ENCODE data around the gene EXD3. TPM values are rescaled to one million over a fixed set of nuclear protein-coding genes. Genes with fewer than 3 reads are reported as not detected.

The EXD3 gene
- total RNA-seq, 3 donors from 2014 or later: 39.4 to 56.7 (median 40.1) TPM

GRCh38 chr9:137278061-137278701, 144.8 kb downstream of the EXD3 start:
- intact Hi-C loops (cut with DNase I, micrococcal nuclease): no loop called here
- TF ChIP-seq CTCF (IDR thresholded peaks at IDR 0.05): no peak
- Histone ChIP-seq H3K9me3 (no peaks in the 10 kb centered on the region), H3K36me3 (ENCODE audit: low read depth) (peaks cover 3% of the 10 kb centered on the region), H3K4me3 (peak overlapping the region; percentile 42), H3K4me1 (ENCODE audit: low read depth) (peaks cover 34% of the 10 kb centered on the region)
- peak in 2 of 3 donors; percentile 71 to 78 for DNase-seq
- peak; percentile 38 for ATAC-seq

GRCh38 chr9:137277329-137278041, 145.5 kb downstream of the EXD3 start, which contains the start of gene TOR4A:
Gene TOR4A, plus strand, starts transcription at chr9:137277726. Its CDS starts 964 bp downstream, at chr9:137278690.
- Histone ChIP-seq H3K4me1 (ENCODE audit: low read depth) (peaks cover 34% of the 10 kb centered on the region), H3K9me3 (no peaks in the 10 kb centered on the region), H3K4me3 (peak within 1 kb of the TSS; percentile 42), H3K36me3 (ENCODE audit: low read depth) (peaks cover 3% of the 10 kb centered on the region)
- peak; percentile 91 to 95 (median 92) for DNase-seq
- peak; percentile 85 for ATAC-seq
- TF ChIP-seq CTCF (IDR thresholded peaks at IDR 0.05): peak; percentile 25
- intact Hi-C loops (cut with DNase I, micrococcal nuclease): no loop called here

- DNase-seq (peak; percentile 79 to 84 (median 84)), ATAC-seq (peak; percentile 49)
- H3K4me3 ChIP-seq: no peak overlapping the region
- intact Hi-C loops (cut with DNase I, micrococcal nuclease): no loop called here
- peaks cover 3% of the 10 kb centered on the region for H3K36me3 ChIP-seq (ENCODE audit: low read depth)
- H3K9me3 ChIP-seq: no peaks in the 10 kb centered on the region
- TF ChIP-seq CTCF (IDR thresholded peaks at IDR 0.05): no peak
- peaks cover 34% of the 10 kb centered on the region for H3K4me1 ChIP-seq (ENCODE audit: low read depth)
Measured at GRCh38 chr9:137276473-137277328, 146.3 kb downstream of the EXD3 start.

GRCh38 chr9:137275588-137276472, 147.1 kb downstream of the EXD3 start:
- intact Hi-C loops (cut with DNase I, micrococcal nuclease): no loop called here
- DNase-seq (peak in 2 of 3 donors; percentile 43 to 57), ATAC-seq (no peak)
- peaks cover 3% of the 10 kb centered on the region for H3K36me3 ChIP-seq (ENCODE audit: low read depth)
- H3K4me3 ChIP-seq: no peak overlapping the region
- H3K9me3 ChIP-seq: no peaks in the 10 kb centered on the region
- H3K4me1 ChIP-seq (ENCODE audit: low read depth): peaks cover 34% of the 10 kb centered on the region
- no peak for TF ChIP-seq CTCF (IDR thresholded peaks at IDR 0.05)

GRCh38 chr9:137275203-137275587, 147.8 kb downstream of the EXD3 start:
- Histone ChIP-seq H3K4me1 (ENCODE audit: low read depth) (peaks cover 34% of the 10 kb centered on the region), H3K36me3 (ENCODE audit: low read depth) (peaks cover 3% of the 10 kb centered on the region), H3K9me3 (no peaks in the 10 kb centered on the region), H3K4me3 (no peak overlapping the region)
- intact Hi-C loops (cut with DNase I, micrococcal nuclease): no loop called here
- DNase-seq: peak in 1 of 3 donors; percentile 40
- no peak for ATAC-seq
- TF ChIP-seq CTCF (IDR thresholded peaks at IDR 0.05): no peak

Measured in mucosa of descending colon (tissue), 3 donors.